IMR-90 (cell line): ENCODE measurements around the gene NAT10.

ENCODE experiments used
- BHLHE40 ChIP-seq: fragments of 150-350 bp; IDR thresholded peaks from 2 replicates; pipeline ENCODE4 v1.6.1; 2016; ENCODE audit warnings: mild to moderate bottlenecking, low read depth, low read length
- CEBPB ChIP-seq: IDR thresholded peaks from 2 replicates; pipeline ENCODE4 v1.6.1; 2012; ENCODE audit warnings: low read depth, low read length, improper control_type of control experiment
- CHD1 ChIP-seq: IDR thresholded peaks from 2 replicates; pipeline ENCODE4 v1.6.1; 2012; ENCODE audit warnings: low read depth, low read length, improper control_type of control experiment
- FOS ChIP-seq: fragments of 150-350 bp; IDR thresholded peaks from 2 replicates; pipeline ENCODE4 v1.6.1; 2016; ENCODE audit warnings: low read depth, low read length
- MXI1 ChIP-seq: IDR thresholded peaks from 2 replicates; pipeline ENCODE4 v1.6.1; 2012; ENCODE audit warnings: low read depth, mild to moderate bottlenecking, low read length, moderate library complexity, borderline replicate concordance
- POLR2A ChIP-seq: IDR thresholded peaks from 2 replicates; pipeline ENCODE4 v1.6.1; 2012; ENCODE audit warnings: mild to moderate bottlenecking, low read depth, low read length
- RAD21 ChIP-seq: IDR thresholded peaks from 2 replicates; pipeline ENCODE4 v1.6.1; 2012; ENCODE audit warnings: low read length, improper control_type of control experiment
- RCOR1 ChIP-seq: IDR thresholded peaks from 2 replicates; pipeline ENCODE4 v1.6.1; 2012; ENCODE audit warnings: mild to moderate bottlenecking, low read length, improper control_type of control experiment; ENCODE audit not compliant: insufficient replicate concordance
- SMC3 ChIP-seq: fragments of 150-350 bp; IDR thresholded peaks from 2 replicates; pipeline ENCODE4 v1.6.1; 2016; ENCODE audit warnings: low read depth, mild to moderate bottlenecking, antibody characterized with exemption, low read length, moderate library complexity
- TF ChIP-seq, protein P1 (sequence below): conservative IDR thresholded peaks from 2 replicates; pipeline ENCODE4 v1.5.1; 2012; ENCODE audit warnings: mild to moderate bottlenecking, low read depth, low read length, improper control_type of control experiment
- TF ChIP-seq, protein P2 (sequence below): fragments of 150-350 bp; IDR thresholded peaks from 2 replicates; pipeline ENCODE4 v1.6.1; 2016; ENCODE audit warnings: low read depth, mild to moderate bottlenecking, low read length, moderate library complexity, borderline replicate concordance
- TF ChIP-seq, protein P3 (sequence below): fragments of 150-350 bp; IDR thresholded peaks from 2 replicates; pipeline ENCODE4 v1.6.1; 2017; ENCODE audit warnings: mild to moderate bottlenecking, antibody characterized with exemption, low read length, low read depth

DNA sequence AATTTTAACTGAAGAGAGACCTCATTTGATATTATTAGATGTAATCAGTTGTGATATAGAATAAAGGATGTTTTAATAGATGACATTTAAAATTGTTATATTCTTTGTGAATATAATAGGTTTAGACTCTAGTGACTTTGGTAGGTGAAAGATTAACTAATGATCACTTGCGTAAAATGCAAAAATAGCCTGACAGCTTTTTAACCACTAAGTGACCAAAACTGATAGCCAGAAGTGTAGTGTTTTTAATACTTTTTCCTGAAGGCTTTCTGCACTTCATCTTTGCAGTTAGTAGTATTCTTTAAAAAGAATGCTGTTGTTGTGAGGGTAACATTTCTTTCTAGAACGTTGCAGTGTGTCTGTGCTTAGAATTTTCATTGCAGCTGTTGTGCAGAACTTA, 48.8 kb upstream of the NAT10 start:
- TF ChIP-seq, protein P1, sequence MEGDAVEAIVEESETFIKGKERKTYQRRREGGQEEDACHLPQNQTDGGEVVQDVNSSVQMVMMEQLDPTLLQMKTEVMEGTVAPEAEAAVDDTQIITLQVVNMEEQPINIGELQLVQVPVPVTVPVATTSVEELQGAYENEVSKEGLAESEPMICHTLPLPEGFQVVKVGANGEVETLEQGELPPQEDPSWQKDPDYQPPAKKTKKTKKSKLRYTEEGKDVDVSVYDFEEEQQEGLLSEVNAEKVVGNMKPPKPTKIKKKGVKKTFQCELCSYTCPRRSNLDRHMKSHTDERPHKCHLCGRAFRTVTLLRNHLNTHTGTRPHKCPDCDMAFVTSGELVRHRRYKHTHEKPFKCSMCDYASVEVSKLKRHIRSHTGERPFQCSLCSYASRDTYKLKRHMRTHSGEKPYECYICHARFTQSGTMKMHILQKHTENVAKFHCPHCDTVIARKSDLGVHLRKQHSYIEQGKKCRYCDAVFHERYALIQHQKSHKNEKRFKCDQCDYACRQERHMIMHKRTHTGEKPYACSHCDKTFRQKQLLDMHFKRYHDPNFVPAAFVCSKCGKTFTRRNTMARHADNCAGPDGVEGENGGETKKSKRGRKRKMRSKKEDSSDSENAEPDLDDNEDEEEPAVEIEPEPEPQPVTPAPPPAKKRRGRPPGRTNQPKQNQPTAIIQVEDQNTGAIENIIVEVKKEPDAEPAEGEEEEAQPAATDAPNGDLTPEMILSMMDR: no peak
- TF ChIP-seq, protein P2, sequence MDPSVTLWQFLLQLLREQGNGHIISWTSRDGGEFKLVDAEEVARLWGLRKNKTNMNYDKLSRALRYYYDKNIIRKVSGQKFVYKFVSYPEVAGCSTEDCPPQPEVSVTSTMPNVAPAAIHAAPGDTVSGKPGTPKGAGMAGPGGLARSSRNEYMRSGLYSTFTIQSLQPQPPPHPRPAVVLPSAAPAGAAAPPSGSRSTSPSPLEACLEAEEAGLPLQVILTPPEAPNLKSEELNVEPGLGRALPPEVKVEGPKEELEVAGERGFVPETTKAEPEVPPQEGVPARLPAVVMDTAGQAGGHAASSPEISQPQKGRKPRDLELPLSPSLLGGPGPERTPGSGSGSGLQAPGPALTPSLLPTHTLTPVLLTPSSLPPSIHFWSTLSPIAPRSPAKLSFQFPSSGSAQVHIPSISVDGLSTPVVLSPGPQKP: no peak
- TF ChIP-seq CEBPB (no peak), CHD1 (no peak), RAD21 (no peak), POLR2A (no peak), BHLHE40 (no peak), RCOR1 (no peak), SMC3 (no peak), FOS (no peak), MXI1 (no peak)
- TF ChIP-seq, protein P3, sequence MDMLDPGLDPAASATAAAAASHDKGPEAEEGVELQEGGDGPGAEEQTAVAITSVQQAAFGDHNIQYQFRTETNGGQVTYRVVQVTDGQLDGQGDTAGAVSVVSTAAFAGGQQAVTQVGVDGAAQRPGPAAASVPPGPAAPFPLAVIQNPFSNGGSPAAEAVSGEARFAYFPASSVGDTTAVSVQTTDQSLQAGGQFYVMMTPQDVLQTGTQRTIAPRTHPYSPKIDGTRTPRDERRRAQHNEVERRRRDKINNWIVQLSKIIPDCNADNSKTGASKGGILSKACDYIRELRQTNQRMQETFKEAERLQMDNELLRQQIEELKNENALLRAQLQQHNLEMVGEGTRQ: no peak
